NCI-H2029 treated with DMSO at 0.1 percent for 48 hours (cell line): ENCODE results near the gene SLC18A2.

ENCODE experiments used
- DNase-seq: peaks from one replicate; lab custom pipeline; 2025; lab: John Stamatoyannopoulos, UW

Gene SLC18A2

DNA sequence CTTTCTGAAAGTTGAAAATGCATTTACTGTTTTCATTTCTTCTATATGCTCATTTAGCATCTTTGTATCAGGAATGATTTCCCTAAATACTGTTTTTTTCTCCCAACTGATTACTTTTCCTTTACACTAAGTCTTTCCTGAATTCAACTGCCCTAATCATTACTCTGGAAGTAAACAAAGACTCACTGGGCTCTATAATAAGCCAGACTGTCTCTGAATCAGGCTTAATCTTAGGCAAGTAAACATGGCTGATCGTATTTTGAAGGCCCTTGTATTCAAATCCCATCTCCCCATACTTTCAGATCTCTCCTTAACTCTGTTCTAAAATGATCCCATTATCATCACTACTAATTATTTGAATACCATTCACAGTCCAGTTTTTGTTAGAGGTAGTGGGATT, 72.7 kb downstream of the SLC18A2 start:
- no peak for DNase-seq

DNA sequence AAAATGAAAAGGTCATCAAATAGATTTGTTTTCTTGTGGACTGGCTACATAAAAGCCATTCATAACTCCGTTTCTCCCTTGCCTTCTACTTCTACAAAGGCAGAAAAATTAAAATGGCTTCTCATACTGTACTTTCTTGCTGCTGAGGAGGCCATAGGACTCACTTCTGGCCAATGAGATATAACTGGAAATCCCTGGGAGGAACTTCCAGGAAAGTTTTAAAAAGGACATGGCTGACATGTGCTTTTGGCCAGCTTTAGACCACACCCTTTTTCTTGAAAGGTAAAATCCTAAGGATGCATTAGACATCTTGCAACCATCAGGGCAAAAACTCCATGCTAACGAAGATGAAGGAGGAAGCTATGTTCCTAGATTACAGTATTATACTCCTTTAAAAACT, 75.8 kb downstream of the SLC18A2 start:
- DNase-seq, result no peak

DNA sequence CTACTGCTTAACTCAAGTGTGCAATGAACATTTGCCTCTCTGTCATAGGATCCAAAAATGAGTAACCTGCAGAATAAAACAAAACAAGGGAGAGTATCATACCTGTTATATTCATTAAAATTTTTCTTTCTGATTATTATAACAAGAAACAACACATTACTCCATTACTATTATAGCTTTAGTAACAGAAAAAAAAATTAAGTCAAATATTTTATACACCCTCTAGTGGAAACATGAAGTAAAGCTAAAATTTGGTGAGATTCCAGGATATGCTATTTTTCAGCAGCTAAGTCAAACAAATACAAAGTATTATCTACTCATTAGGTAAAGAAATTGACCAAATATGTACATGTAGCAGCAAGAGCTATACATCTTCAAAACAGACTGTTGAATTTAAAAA, 78.0 kb downstream of the SLC18A2 start:
- no peak for DNase-seq

DNA sequence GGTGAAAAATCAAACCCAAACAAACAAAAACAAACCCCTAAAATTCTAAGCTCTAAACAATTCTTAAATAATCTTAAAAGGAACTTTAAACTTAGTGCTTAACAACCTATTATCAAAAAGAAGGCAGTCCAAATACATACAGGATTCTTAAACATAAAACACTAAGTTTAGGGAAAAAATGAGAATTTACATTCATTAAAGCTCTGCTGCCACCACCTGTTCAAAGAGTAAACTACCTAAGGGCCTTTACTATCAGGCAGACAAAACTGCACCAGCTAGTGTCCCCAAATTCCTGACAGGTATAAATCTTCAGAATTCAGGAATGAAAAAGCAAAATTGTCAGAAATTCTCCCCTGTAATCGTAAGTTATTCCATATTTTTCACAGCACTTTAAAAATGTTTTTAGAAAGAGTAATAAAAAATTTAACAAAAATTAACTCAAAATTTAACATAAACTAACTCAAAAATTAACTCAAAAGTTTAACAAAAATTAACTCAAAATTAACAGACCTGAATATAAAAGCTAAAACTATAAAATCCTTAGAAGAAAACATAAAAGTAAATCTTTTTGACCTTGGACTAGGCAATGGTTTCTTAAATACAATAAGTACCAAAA, 79.2 kb downstream of the SLC18A2 start:
- DNase-seq, result no peak

DNA sequence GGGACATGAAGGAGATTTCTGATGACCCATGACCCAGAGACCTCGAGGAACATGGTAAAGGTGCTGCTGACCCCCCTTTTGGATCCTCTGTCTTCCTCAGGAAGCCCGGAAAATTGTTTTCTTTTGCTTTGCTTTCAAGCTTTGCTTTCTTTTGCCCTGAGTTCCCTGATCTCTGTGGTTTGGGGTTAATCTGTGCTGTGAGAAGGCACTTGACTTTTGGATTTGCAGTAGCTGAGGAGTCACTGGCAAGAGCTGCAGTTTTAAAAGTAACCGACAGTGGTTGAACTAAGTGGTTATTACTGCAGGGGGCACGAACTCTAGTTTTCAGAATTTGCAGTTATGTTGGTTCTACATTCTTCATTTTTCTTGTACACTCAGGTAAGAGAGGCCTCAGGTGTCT, 81.3 kb downstream of the SLC18A2 start:
- DNase-seq, result no peak

DNA sequence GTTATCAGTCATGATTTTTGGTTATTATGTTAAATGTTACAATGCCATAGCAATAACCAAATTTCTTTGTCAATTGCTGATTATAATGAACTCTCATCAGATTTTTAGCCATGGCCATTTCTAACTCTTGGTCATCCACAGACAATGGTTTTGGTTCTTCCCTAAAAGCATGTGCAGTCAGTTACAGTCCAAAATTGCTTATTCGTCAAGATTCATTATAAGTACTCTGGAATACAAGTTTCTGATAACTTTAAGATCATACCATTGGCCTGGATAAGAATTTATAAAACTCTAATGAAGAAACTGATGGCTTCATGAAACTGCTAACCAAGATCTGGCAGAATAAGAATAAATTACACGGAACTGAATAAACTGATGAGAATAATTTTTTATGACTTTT, 83.5 kb downstream of the SLC18A2 start:
- DNase-seq, result no peak

DNA sequence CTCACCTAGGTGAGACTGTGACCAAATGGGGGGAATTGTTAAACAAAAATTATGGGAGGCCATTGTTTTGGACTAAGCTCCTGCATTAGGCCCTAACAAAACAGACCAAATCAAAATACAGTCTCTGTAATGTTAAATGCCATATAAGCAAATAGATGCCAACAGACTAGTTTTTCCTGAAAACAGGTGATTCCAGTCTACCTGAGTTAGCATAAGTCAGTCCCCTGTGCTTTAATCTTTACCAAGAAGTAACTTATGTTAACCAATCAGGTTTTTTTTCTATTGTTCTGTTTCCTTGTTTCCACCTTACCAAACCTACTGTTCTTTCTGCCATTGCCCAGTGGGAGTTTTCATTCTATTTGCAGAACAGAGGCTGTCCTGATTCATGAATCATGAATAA, 86.3 kb downstream of the SLC18A2 start:
- DNase-seq, result no peak
